ENCODE data around the gene RGCC.
"Not testable (repeated sequence)": the region's sequence is repeated elsewhere in the genome, so short reads cannot be mapped to it uniquely, and the experiment has no call there.

DNA sequence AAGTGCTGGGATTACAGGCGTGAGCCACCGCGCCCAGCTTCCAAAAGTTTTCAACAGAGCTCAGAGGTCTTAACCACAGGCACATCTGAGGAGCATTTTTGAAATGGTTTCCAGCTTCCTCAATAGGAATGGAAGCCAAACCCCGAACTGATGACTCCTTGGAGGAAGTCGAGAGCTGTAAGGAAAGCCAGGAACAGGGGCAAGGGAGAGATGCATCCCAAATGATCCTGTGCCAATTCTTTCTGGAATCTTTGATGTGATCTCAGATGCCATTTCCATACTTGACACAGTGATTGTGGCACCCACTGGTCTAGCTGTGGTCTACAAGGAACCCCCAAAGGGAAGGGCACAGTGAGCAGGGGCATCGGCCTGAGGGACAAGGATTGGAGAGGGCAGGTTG lies 23.3 kb upstream of the RGCC start:
- TF ChIP-seq, protein P1, sequence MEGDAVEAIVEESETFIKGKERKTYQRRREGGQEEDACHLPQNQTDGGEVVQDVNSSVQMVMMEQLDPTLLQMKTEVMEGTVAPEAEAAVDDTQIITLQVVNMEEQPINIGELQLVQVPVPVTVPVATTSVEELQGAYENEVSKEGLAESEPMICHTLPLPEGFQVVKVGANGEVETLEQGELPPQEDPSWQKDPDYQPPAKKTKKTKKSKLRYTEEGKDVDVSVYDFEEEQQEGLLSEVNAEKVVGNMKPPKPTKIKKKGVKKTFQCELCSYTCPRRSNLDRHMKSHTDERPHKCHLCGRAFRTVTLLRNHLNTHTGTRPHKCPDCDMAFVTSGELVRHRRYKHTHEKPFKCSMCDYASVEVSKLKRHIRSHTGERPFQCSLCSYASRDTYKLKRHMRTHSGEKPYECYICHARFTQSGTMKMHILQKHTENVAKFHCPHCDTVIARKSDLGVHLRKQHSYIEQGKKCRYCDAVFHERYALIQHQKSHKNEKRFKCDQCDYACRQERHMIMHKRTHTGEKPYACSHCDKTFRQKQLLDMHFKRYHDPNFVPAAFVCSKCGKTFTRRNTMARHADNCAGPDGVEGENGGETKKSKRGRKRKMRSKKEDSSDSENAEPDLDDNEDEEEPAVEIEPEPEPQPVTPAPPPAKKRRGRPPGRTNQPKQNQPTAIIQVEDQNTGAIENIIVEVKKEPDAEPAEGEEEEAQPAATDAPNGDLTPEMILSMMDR (IDR thresholded peaks at IDR 0.05) = not testable (repeated sequence)
- TF ChIP-seq POLR2AphosphoS5 (IDR thresholded peaks at IDR 0.05; ENCODE audit: insufficient read depth in 1 of 2, low read depth in 1 of 2); POLR2A (IDR thresholded peaks at IDR 0.05): not testable (repeated sequence)
